Activated T-cell treated with anti-CD3 and anti-CD28 coated beads for 1 hour (primary cell): ENCODE measurements around the gene TCF7L2.
A peak's percentile ranks its signal among the peaks of the same experiment; 100 is the strongest.

ENCODE experiments used
- DNase-seq: peaks from one replicate; pipeline ENCODE4 v3.0.0-alpha.2; 2020; ENCODE audit warnings: low read depth

Gene TCF7L2

DNA sequence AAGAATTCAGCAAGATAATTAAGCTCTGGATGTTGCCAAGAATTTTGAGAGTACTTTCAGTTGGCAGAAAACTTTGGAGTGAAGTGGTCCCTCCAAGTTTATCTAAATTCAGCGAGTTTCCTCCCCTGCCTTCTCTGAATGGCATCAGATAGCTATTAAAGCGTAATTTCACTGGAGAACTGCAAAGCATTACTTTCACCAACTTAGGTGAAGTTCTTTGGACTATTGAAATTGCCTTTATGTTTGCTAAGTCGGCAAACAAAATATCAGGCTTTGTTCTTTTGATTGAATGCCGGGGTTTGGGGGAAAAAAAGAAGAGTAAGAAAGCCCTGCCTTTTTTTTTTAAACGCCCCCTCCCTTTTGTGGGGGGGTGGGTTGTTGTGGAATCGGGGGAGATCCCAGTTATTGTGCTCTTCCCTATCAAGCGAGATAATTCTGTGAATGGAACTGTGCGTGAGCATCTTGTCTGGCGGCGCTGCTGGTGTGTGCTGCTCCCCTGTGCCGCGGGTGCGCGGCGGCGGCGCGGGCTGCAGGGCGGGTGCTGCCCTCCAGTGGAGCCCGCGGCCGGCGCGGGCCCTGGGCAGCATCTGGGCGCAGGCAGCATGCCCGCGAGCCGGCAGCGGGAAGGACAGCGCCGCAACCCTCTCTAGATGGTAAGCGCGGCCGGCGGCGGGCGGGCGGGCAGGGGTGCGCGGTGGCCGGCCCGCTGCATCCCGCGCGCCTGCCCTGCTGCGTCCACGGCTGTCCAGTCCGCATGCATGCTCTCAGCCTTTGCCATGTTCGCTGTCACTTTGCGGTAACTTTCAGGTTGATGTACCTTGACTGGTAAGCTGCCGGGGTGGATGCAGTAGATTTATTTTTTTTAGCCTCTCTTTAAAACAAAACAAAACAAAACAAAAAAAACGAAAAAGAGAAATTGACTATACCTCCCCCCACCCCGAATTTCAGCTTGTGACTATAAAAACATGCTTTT is 176.5 kb downstream of the TCF7L2 start:
- DNase-seq, result peak; percentile 21

- no peak for DNase-seq
These were observed 177.3 kb downstream of the TCF7L2 start for GRCh38 chr10:113127261-113127900.

GRCh38 chr10:113127901-113128283 is 177.8 kb downstream of the TCF7L2 start:
- no peak for DNase-seq

DNA sequence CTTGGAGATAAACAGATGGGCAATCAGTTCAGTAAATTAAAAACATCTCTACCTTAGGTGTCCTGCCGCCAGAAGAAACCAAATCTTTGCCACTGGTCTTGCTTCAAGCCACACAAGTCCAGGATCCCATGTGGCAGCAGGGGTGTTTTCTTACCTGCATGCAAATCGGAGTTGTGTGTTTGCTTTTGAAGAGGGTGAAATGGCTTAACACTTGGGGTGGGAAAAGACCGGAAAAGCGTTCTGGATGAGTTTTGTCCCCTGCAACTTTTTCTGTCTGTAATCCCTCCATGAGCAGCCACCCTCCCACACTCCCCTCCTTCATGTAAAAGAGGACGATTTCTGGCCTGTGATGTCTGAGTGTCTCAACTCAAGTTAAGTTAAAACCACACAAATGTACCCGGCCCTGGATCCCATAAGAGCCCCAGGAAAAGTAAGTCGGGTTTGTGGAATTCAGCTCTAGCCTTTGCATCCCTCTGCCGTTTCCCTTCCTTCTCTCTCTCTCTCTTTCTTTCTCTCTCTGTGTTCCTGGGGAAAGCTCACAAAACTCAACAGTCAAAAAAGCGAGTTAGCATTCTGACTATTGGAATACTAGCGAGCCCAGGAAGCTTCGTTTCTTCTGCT is 178.5 kb downstream of the TCF7L2 start:
- no peak for DNase-seq

- DNase-seq, result no peak
These were observed 179.1 kb downstream of the TCF7L2 start for GRCh38 chr10:113129117-113129516.

DNA sequence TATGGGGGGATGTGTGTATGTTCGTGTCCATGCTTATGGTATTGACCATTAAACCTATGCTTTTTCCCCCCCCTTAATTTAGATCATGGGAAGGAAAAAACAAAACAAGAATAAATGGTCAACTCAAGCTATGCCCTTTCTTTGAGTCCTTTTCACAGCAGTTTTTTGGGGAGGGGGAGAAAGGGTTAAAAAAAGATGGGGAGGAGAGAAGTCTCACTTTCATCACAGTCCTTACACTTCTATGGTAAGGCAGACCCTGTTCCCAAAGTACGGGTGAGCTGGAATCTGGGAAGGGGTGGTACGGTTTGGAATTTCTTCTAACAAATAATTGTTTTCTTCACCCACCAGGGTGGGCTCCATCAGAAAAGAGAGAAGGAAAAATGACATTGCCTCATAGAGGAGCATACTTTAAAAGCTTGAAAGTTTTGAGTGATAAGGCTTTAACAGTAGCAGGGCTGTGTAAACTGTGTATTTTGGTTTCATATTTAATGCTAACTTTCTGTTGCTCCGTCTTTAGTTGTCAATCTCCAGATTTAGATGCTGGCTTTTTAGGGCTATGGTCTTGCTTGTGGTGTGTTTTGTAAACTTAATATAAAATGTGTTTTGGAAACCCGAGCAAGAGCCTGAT is 180.1 kb downstream of the TCF7L2 start:
- DNase-seq, result no peak

DNA sequence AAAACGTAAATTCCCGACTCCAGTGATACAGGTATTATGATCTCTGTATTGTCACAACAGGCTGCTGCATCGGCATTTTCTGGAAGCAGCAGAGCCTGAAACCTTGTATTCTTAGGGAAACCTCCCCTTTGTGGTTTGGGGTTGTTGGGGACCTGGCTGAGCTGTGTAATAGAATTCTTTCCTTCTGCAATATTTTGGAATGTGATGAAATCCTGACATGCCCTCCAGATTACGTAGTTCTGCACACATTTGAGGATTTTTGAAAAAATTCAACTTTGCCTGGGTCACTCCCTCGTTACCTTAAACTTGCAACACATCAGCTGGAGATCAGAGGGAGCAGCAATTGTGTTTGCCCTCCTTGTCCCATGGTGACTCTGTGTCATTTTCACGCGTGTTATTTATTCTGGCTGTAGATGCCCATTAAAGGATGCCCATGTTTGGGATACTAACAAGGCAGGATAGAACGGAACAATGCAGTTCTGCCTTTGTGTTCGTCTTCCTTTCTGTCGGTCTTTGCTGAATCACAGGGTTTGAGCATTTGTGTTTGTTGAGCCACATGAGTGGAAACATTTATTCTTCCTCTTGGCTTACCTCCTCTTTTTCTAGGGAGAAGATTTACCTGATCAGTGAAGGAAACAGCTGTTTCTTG is 181.7 kb downstream of the TCF7L2 start:
- DNase-seq, result no peak

- no peak for DNase-seq
These were observed 182.6 kb downstream of the TCF7L2 start for GRCh38 chr10:113132591-113133121.

DNA sequence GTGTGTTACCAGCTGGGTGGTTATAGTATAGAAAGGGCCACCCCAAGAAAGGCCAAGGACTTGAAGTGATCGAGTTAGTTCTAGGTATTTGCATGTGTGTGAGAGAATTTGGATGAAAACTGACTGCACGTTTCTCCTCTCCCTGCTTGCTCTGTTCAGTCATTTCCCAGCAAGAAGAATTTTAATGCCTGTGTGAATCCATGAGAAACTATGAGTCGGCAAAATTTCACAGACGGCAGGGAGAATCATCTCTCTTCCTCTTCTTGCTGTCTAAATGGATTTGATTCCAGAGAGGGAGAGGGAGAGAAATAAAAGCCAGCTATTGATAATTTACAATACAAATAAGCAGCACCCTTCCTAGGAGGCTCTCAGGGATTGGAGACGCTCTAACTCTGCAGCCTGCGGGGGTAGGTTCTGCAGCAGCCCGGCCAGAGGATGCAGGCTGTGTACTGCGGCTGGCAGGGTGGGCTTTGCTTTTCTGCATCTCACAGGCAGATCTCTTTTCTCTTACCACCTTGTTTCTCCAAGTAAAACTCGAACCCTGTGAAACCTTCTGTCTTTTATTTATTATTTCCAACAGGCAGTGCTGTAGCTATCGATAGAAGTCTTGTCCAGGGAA is 183.6 kb downstream of the TCF7L2 start:
- DNase-seq, result no peak

DNA sequence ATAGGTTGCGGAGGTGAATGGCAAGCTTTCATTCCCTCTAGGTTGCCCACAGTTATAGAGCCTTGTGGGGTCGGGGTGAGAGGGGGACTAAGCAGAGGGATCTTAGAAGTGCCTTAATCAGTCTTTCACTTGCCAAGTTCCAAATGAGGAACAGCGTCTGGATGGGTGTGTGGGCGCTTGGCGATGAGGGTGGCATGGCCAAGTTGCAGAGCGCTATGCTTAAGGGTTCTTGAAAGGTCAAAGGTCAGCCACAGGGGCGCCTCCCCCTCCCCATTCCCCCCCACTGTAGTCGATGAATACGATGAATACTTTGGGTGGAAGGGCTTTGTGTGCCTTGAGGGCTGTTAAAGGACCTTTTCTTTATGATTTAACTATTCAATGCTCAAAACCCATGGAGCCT is 185.0 kb downstream of the TCF7L2 start:
- no peak for DNase-seq

GRCh38 chr10:113137941-113138685 is 188.1 kb downstream of the TCF7L2 start:
- no peak for DNase-seq

DNA sequence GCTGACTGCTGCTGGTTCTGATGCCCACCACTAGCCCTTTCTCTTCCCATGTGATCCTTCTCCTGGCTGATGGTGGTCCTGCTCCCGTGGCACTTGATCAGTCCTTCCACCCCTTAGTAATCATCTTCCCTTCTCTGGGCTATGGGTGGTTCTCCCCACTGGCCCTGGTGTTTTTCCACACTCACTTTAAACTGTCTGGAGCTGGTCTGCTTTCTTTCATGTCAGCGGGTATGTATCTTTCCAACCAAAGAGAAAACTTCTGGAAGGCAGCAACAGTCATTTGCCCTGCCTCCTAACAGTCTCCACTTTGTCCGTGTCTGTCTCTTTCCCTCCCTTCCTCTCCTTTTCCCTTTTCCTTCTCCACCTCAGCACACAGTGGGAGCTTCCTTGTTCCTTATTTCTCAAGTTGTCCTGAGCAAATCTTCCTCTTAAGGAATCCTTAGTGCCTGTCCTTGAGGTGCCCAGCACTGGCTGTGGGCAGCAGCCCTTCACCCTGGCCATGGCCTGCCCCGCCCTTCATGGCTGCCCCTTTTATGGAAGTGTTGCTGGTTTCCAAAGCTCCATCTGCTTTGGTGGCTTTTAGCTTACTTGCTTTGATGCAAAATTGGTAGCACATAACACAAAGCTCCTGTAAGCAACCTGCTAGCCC is 189.0 kb downstream of the TCF7L2 start:
- DNase-seq, result no peak

DNA sequence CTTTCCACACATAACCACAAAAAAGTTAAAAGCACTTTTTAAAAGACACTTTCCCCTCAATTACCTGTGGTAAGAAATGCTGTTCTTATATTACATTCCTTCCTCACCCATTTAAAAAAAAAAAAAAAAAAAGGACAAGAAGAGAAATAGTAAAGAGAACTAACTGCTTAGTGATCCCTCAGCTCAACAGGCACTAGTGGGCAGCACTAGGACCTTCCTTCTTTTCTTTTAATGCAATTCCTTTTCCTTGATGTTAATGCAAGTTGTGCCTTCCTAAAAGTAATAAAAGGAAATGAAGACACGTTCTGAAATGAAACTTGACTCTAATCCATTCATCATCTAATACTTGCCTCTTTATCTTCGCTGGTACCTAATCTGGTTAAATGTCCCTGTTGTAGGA is 189.7 kb downstream of the TCF7L2 start:
- DNase-seq, result no peak

GRCh38 chr10:113140143-113141011 is 190.3 kb downstream of the TCF7L2 start:
- DNase-seq, result no peak

- no peak for DNase-seq
These were observed 192.7 kb downstream of the TCF7L2 start for GRCh38 chr10:113142601-113143362.

- DNase-seq, result no peak
These were observed 194.5 kb downstream of the TCF7L2 start for GRCh38 chr10:113144576-113144975.

GRCh38 chr10:113148071-113148825 is 198.2 kb downstream of the TCF7L2 start:
- no peak for DNase-seq
